Progenitor cell of endocrine pancreas (in vitro differentiated cells): Measurements from ENCODE around the gene IGFBP7. TPM values are rescaled to one million over a fixed set of nuclear protein-coding genes. Genes with fewer than 3 reads are reported as not detected.

Source experiments
- DNase-seq: peaks from one replicate; pipeline ENCODE4 v3.0.0; 2021; ENCODE audit warnings: low spot score; ENCODE audit not compliant: unreplicated experiment
- H3K27ac Mint-ChIP-seq: 2 replicates; pipeline ENCODE4 v1.8.0; 2021; ENCODE audit warnings: mild to moderate bottlenecking, moderate library complexity, mixed read lengths
- H3K27me3 Mint-ChIP-seq: 2 replicates; pipeline ENCODE4 v1.8.0; 2021; ENCODE audit warnings: mixed read lengths
- H3K36me3 Mint-ChIP-seq: 2 replicates; pipeline ENCODE4 v1.8.0; 2022; ENCODE audit warnings: mixed read lengths; ENCODE audit not compliant: insufficient read depth
- H3K4me1 Mint-ChIP-seq: 2 replicates; pipeline ENCODE4 v1.8.0; 2021; ENCODE audit warnings: low read depth, mixed read lengths
- H3K4me3 Mint-ChIP-seq: 2 replicates; pipeline ENCODE4 v1.8.0; 2021; ENCODE audit warnings: low read depth, mild to moderate bottlenecking, moderate library complexity, mixed read lengths
- H3K9me3 Mint-ChIP-seq: 2 replicates; pipeline ENCODE4 v1.8.0; 2021; ENCODE audit warnings: low read depth, mixed read lengths
- total RNA-seq: library from RNA; stranded (reverse); gene quantifications from 2 replicates; pipeline ENCODE4 v1.2.1, GENCODE V29; 2021
- TF ChIP-seq, protein P1 (sequence below): fragments of 200-600 bp; sonication (generic); IDR thresholded peaks from one replicate; pipeline ENCODE4 v1.5.0; 2021; ENCODE audit warnings: antibody characterized with exemption, mild to moderate bottlenecking; ENCODE audit not compliant: unreplicated experiment

Gene IGFBP7
- total RNA-seq, 1 donor from 2014 or later, result 8.4 TPM

DNA sequence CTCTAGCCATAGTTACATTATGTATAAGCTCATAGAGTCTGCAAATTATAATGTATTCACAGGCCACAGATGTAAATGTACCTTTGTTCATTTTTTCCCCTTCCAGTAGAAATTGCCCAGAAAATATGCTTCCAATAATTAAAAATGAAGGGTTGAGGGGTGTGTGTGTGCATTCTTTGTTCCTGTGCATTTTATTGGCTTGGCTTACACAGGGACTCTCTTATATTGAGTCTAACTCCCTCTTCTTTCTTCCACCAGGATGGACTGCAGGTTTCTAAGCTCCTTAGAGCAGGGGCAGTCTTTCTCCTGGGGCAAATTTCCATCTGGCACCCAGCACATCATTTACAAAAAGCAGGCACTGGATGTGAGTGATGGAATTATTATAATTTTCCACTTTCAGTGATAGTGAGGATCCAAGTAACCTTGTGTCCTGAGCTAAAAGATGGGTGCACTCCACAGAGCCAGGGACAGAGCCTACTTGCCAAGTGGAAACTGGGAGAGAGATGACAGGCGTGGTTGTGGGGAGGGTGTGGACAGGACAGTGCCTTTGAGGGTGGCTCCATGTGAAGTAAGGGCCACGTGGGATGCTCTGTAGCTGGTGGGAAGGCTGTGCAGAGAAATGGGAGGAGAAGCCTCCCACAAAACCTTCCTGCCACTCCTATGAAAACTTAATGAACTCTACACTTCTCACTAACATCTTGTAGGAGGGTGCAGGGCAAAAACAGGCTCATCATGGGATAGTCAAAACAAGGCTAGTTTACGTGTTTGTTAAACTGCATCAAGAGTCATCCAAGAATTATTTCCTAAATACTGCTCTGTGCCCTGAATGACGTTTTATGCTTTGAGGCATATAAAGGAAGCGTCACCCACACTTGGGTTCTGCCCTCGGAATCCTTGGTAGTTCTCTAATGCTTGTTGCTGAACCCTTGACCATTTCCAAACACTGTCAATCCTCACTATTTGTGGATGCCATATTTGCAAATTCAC lies 16.0 kb downstream of the IGFBP7 start:
- H3K4me1 Mint-ChIP-seq, result peaks cover 30% of the 10 kb centered on the region
- no peak overlapping the region for H3K27ac Mint-ChIP-seq
- no peak overlapping the region for H3K4me3 Mint-ChIP-seq
- TF ChIP-seq, protein P1, sequence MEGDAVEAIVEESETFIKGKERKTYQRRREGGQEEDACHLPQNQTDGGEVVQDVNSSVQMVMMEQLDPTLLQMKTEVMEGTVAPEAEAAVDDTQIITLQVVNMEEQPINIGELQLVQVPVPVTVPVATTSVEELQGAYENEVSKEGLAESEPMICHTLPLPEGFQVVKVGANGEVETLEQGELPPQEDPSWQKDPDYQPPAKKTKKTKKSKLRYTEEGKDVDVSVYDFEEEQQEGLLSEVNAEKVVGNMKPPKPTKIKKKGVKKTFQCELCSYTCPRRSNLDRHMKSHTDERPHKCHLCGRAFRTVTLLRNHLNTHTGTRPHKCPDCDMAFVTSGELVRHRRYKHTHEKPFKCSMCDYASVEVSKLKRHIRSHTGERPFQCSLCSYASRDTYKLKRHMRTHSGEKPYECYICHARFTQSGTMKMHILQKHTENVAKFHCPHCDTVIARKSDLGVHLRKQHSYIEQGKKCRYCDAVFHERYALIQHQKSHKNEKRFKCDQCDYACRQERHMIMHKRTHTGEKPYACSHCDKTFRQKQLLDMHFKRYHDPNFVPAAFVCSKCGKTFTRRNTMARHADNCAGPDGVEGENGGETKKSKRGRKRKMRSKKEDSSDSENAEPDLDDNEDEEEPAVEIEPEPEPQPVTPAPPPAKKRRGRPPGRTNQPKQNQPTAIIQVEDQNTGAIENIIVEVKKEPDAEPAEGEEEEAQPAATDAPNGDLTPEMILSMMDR, result no peak
- DNase-seq, result no peak
- no peaks in the 10 kb centered on the region for H3K36me3 Mint-ChIP-seq
- H3K9me3 Mint-ChIP-seq, result no peaks in the 10 kb centered on the region
- H3K27me3 Mint-ChIP-seq, result no peaks in the 10 kb centered on the region

GRCh38 chr4:57091657-57092162 lies 18.5 kb downstream of the IGFBP7 start:
- no peak for DNase-seq
- Mint-ChIP-seq H3K9me3 (no peaks in the 10 kb centered on the region), H3K27me3 (no peaks in the 10 kb centered on the region), H3K27ac (no peak overlapping the region), H3K4me3 (no peak overlapping the region), H3K36me3 (no peaks in the 10 kb centered on the region), H3K4me1 (peaks cover 18% of the 10 kb centered on the region)
- TF ChIP-seq, protein P1, result no peak

DNA sequence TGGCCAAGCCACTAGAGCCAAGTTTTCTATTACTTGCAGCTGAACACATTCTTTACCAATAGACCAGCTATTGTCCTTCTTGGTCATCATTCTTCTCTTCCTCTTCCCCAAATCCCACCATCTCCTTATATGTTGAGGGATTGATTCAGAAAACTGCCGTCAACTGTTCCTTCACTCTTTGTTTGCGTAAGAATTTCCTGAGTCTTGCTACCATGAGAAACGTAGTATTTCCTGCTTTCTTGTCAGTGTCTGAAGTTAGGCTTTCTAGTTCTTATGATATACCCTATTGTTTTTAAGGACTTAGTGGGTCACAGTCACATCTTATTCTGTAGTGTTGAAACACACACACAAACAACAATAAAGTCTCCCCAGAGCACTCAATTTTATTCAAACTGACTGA lies 20.1 kb downstream of the IGFBP7 start:
- TF ChIP-seq, protein P1, result no peak
- Mint-ChIP-seq H3K4me1 (peaks cover 13% of the 10 kb centered on the region), H3K4me3 (no peak overlapping the region), H3K36me3 (no peaks in the 10 kb centered on the region), H3K9me3 (peaks cover 9% of the 10 kb centered on the region), H3K27ac (no peak overlapping the region), H3K27me3 (no peaks in the 10 kb centered on the region)
- DNase-seq, result no peak

DNA sequence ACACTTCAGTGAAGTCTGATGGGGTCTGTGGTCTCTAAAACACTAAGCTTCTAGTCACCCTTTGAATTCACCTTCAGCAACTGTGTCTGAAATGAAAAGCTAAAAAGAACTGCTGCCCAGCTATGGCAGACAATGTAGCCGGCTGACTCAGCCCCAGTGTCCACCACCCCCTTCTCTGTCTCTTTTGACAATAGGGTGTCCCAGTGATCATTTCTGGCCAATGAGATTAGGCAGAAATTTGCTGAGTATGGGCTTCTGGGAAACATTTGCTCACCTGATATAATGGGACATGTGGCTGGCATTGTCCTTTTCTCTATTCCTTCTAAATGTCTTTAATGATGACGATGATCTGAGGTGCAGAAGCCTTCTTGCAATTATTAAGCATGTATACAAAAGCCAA lies 20.6 kb downstream of the IGFBP7 start:
- H3K4me3 Mint-ChIP-seq, result no peak overlapping the region
- H3K27me3 Mint-ChIP-seq, result no peaks in the 10 kb centered on the region
- peaks cover 8% of the 10 kb centered on the region for H3K4me1 Mint-ChIP-seq
- H3K9me3 Mint-ChIP-seq, result peaks cover 11% of the 10 kb centered on the region
- no peaks in the 10 kb centered on the region for H3K36me3 Mint-ChIP-seq
- H3K27ac Mint-ChIP-seq, result no peak overlapping the region
- TF ChIP-seq, protein P1, result no peak
- DNase-seq, result no peak

GRCh38 chr4:57086031-57086723 lies 24.0 kb downstream of the IGFBP7 start:
- TF ChIP-seq, protein P1, result no peak
- H3K27me3 Mint-ChIP-seq, result no peaks in the 10 kb centered on the region
- peaks cover 11% of the 10 kb centered on the region for H3K9me3 Mint-ChIP-seq
- no peak overlapping the region for H3K4me3 Mint-ChIP-seq
- DNase-seq, result no peak
- peaks cover 8% of the 10 kb centered on the region for H3K4me1 Mint-ChIP-seq
- no peak overlapping the region for H3K27ac Mint-ChIP-seq
- no peaks in the 10 kb centered on the region for H3K36me3 Mint-ChIP-seq
